GM21717 (cell line): ENCODE measurements around the gene KNSTRN.
A peak's percentile ranks its signal among the peaks of the same experiment; 100 is the strongest.

ENCODE experiments used
- ATAC-seq: cut with Tn5 transposase; IDR thresholded peaks from one replicate; pipeline ENCODE4 v1.9.1; 2021; ENCODE audit warnings: mild to moderate bottlenecking, moderate library complexity; ENCODE audit not compliant: unreplicated experiment

The KNSTRN gene

GRCh38 chr15:40397688-40398412 lies 15.3 kb downstream of the KNSTRN start:
- no peak for ATAC-seq

GRCh38 chr15:40398413-40398873 lies 15.9 kb downstream of the KNSTRN start:
- no peak for ATAC-seq

- no peak for ATAC-seq
Measured at GRCh38 chr15:40399370-40399769, 16.8 kb downstream of the KNSTRN start.

DNA sequence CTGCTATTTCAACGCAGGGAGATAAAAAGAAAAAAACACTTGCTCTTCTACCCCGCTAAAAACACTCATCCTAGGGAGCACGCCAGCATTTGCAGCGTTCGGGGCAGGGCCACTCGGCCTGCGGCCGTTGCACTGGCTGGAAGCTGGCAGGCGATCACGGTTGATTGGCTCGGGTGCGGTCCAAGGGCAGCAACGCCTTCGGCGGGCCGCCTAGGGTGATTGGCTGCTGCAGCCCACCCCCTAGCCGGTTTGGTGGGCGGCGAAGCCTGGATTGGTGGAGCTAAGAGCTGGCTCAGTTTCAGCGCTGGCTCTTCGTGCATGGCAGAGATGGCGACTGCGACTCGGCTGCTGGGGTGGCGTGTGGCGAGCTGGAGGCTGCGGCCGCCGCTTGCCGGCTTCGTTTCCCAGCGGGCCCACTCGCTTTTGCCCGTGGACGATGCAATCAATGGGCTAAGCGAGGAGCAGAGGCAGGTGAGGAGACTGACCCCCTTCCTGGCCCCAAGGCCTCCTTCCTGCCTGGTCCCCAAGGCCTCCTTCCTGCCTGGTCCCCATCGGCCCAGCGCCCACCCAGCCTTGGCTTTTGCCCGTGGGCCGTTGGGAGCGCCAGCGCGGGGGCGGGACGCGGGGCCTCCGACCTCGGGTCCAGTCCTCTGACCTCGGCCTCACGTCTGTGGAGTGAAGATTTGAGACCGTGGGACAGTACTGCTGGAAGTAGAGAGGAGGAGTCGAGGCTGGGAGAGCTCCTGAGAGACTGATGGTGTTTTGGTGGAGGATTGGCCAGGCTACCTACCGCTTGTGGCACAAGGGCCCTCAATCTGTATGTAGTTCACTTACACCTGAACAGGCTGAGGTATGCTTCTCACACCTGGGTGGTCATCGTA lies 23.2 kb downstream of the KNSTRN start, which contains the start of gene IVD:
Gene IVD (plus strand): TSS at position 295 of the 881 bp plus-strand sequence. CDS start 33 bp downstream, at position 328.
- peak; percentile 83 for ATAC-seq

- peak; percentile 46 for ATAC-seq
Measured at GRCh38 chr15:40407330-40407990, 24.9 kb downstream of the KNSTRN start.

GRCh38 chr15:40409366-40409765 lies 26.8 kb downstream of the KNSTRN start:
- ATAC-seq, result no peak

DNA sequence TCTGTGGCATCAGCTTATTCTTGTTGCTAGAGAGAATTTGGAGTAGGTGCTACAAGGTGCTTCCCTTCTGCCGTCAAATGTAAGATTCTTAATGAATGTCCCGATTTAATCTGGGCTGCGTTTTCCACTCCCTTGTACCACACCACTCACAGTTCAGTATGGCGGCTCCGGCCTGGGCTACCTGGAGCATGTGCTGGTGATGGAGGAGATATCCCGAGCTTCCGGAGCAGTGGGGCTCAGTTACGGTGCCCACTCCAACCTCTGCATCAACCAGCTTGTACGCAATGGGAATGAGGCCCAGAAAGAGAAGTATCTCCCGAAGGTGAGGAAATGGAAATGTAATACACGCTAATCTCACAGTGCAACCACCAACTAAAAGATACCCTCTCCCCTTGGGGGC lies 28.0 kb downstream of the KNSTRN start:
- no peak for ATAC-seq

DNA sequence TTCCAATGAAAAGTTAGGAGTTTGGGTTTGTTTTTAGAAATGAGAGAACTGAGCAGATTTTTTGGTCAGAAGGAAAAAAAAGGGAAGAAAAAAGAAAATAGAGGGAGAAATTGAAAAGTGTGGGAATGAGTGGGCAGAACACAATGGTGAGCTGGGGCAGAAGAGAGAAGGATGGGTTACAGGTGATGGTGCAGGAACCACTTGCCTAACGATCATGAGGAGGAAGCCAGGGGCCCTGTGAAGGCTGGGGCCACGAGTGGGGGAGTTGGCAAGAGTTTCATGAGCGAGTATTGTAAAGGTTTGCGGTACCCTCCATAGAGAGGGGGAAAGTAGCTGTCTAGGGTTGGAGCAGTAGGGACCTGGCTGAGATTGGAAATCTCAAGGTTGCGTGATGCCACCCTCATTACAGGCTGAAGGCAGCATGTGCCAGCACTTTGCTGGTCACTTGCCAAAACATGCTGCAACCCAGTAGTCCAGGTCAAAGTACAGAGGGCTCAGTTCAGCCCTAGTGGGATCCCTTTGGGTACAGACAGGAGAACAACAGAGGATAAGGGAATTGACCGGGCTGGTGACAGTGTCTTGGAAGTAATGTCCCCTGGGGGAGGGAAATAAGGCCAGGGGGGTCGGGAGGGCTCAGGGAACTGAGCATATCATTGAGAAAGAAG lies 29.7 kb downstream of the KNSTRN start:
- no peak for ATAC-seq

DNA sequence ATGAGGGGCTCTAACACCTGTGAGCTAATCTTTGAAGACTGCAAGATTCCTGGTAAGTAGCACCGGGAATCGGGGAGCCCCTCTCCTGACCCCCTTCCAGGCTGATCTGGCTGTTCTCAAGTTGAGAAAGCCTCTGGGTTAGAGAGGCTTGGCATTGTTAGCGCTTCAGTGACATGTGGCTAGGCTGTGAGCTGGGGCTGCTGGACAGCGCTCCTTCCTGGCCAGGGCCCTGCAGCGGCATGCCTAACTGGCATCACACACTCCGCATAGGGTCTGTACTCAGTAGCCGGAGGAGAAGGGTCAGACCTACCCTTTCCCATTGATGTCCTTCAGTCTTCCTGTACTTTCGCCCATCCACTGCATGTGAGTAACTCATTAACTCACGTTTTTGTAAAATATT lies 30.5 kb downstream of the KNSTRN start:
- no peak for ATAC-seq

GRCh38 chr15:40414816-40415215 lies 32.3 kb downstream of the KNSTRN start:
- no peak for ATAC-seq

DNA sequence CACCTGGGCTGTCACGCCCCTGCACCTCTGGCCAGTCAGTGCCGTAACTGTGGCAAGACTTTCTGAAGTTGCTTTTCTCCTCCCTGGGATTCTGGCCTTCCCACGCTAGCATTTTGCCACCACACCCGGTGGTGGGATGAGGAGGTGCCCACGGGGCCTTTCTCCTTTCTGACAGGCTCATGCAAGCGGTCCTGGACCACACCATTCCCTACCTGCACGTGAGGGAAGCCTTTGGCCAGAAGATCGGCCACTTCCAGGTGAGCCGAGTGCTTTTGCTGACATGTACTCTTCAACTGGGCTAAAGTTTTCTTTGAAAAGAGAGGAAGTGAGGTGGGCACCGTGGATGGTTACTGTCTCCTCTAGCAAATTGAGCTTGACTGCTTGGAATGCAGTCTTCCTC lies 32.7 kb downstream of the KNSTRN start:
- no peak for ATAC-seq

DNA sequence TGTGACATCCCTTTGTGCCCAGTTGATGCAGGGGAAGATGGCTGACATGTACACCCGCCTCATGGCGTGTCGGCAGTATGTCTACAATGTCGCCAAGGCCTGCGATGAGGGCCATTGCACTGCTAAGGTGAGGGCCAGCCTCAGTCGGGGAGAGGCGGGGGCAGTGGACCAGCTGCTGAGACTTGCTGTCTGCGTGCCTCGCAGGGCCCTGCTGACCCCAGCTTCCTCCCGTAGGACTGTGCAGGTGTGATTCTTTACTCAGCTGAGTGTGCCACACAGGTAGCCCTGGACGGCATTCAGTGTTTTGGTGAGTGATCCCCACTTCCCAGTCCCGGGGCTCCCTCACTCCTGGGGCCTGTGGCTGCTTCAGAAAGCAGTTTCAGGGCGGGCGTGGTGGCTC lies 33.5 kb downstream of the KNSTRN start:
- ATAC-seq, result no peak

DNA sequence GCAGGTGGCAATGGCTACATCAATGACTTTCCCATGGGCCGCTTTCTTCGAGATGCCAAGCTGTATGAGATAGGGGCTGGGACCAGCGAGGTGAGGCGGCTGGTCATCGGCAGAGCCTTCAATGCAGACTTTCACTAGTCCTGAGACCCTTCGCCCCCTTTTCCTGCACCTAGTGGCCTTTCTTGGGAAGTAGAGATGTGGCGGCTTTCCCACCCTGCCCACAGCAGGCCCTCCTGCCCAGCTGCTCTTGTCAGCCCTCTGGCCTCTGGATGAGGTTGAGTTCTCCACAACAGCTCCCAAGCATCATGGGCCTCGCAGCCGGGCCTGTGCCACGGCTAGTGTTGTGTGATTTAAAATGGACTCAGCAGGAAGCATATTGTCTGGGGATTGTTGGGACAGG lies 35.6 kb downstream of the KNSTRN start:
- ATAC-seq, result no peak

DNA sequence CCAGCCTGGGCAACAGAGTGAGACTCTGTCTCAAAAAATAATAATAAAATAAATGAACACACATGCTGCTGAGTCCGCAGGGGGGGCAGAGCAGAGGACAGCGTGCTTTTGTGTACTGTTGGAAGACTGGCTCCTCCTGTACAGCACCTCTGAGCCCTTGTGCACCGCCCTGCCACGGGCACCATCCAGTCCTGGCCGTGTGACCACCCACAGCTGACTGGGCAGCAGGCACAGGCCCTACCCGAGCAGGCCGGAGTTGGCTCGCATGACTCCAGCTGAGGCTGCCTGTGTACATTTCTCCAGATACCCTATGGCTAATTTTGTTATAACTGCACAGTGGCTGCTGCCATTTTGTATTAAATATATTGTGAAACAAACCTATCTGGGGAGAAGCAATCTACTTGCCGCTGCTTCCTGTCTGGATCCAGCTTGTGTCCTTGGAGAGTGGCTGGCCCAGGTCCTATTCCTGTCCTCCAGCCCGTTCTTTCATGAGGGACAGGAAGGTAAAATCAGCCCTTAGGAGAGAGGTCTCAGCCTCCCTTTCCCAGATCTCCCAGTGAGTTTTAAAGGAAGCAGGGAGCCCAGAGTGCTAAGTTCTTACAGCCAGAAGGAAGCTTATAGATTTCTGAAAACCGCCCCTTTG lies 37.7 kb downstream of the KNSTRN start:
- no peak for ATAC-seq

- ATAC-seq, result no peak
Measured at GRCh38 chr15:40420793-40421192, 38.3 kb downstream of the KNSTRN start.

DNA sequence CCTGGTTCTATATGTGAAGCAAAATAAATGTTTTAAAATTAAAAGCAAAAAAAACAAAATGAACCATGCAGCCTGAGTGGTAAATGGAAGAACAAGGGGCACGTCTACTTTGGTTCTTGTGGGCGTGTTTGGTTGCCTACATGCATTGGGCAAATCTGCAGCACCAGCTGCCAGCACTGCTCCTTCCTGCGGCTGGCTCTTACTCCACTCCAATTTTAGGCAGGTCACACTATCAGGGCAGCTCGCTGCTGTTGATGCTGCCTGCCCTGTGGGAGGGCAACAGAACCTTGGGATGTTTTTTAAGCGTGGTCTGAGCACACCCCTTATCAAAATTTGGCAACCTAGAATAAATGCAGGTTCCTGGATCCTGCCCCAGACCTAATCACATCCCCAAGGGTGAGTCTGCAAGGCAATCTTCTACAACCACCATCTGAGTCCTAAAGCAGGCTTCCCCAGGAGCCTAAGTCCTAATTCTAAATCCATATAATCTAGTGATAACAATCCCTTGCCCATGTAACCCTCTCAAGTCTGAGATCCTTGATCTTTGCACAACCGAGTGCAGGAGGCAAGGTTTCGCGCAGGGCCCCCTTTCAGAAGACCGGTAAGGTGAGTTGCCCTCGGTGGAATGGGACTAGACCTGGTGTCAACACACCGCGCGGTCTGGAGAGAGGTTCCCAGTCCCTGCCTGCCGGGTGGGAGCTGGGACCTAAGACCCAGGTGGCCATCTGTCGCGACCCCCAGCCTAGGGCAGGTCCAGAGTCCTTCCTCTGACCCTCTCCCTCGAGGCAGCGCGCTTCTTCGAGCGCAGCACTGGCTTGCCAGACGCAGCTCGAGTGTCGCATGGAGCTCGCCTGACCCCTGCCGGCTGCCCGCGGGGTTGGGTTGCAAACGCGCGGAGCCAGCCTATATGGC lies 39.0 kb downstream of the KNSTRN start:
- ATAC-seq, result no peak

- ATAC-seq, result no peak
Measured at GRCh38 chr15:40424483-40425115, 42.1 kb downstream of the KNSTRN start.

DNA sequence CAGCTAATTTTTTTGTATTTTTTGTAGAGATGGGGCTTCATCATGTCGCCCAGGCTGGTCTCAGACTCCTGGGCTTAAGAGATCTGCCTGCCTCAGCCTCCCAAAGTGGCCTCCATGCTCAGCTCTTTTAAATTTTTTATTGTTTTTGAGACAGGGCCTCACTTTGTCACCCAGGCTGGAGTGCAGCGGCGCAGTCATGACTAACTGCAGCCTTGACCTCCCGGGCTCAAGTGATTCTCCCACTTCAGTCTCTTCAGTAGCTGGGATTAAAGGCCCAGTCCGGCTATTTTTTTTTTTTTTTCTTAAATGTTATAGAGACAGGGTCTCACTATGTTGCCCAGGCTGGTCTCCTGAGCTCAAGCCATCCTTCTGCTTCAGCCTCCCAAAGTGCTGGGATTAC lies 43.2 kb downstream of the KNSTRN start:
- ATAC-seq, result no peak

- ATAC-seq, result no peak
Measured at GRCh38 chr15:40427188-40427587, 44.7 kb downstream of the KNSTRN start.
